Right lobe of liver (tissue), 4 donors: Measurements from ENCODE around the gene UBA52.

Experiments used
- CTCF ChIP-seq, 4 donors: fragments of 200-600 bp in 3 of 4; fragments of 450-650 bp in 1 of 4; IDR thresholded peaks; one replicate each; pipeline versions ENCODE4 v1.5.1 to v1.8.0; 2016 to 2022; ENCODE audit warnings: antibody characterized with exemption in 4 of 4, mild to moderate bottlenecking in 2 of 4
- POLR2A ChIP-seq: fragments of 450-650 bp; IDR thresholded peaks from one replicate; pipeline ENCODE4 v1.6.1; 2017; ENCODE audit warnings: antibody characterized with exemption, mild to moderate bottlenecking
- donor health status: DM: no; HTN: no; CAD: no.
- donor health status: DM: no; HTN: no; CAD: no.
- donor health status: DM: no; HTN: yes; CAD: no.

DNA sequence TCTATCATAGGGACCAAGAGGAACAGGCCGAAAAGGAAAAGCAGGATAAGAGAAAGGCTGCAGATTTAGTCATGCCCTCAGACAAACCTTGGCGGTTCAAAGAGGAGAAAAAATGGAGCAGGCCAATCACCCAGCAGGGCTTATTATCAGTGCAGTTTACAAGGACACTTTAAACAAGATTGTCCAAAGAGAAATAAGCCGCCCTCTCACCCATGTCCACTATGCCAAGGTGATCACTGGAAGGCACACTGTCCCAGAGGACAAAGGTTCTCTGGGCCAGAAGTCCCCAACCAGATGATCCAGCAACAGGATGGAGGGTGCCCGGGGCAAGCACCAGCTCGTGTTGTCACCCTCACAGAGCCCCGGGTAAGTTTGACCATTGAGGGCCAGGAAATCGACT is 8.7 kb downstream of the UBA52 start:
- TF ChIP-seq CTCF (IDR thresholded peaks at IDR 0.05) (no peak), POLR2A (no peak)
